ENCODE data around the gene RINL. TPM values are rescaled to one million over a fixed set of nuclear protein-coding genes. Genes with fewer than 3 reads are reported as not detected.
"Not testable (repeated sequence)": the region's sequence is repeated elsewhere in the genome, so short reads cannot be mapped to it uniquely, and the experiment has no call there.

Gene RINL
- total RNA-seq, 1 experiment from 2014 or later, result 0.87 TPM

- in situ Hi-C loops (cut with HindIII; ENCODE audit: low pct_unique_long_range_greater_than_20kb, low sequenced_read_pairs), result no loop called here
- DNase-seq (ENCODE audit: low read depth, low spot score), result no peak
These were observed 21.3 kb downstream of the RINL start for GRCh38 chr19:38856813-38857212.

- DNase-seq (ENCODE audit: low read depth, low spot score); in situ Hi-C loops (cut with HindIII; ENCODE audit: low pct_unique_long_range_greater_than_20kb, low sequenced_read_pairs): not testable (repeated sequence)
These were observed 22.3 kb downstream of the RINL start for GRCh38 chr19:38855751-38856150.

GRCh38 chr19:38854961-38855360, 23.1 kb downstream of the RINL start:
- in situ Hi-C loops (cut with HindIII; ENCODE audit: low pct_unique_long_range_greater_than_20kb, low sequenced_read_pairs); DNase-seq (ENCODE audit: low read depth, low spot score): not testable (repeated sequence)

- no peak for DNase-seq (ENCODE audit: low read depth, low spot score)
- in situ Hi-C loops (cut with HindIII; ENCODE audit: low pct_unique_long_range_greater_than_20kb, low sequenced_read_pairs), result no loop called here
These were observed 24.9 kb downstream of the RINL start for GRCh38 chr19:38853214-38853613.

GRCh38 chr19:38852231-38853044, 25.6 kb downstream of the RINL start:
- in situ Hi-C loops (cut with HindIII; ENCODE audit: low pct_unique_long_range_greater_than_20kb, low sequenced_read_pairs), result no loop called here
- DNase-seq (ENCODE audit: low read depth, low spot score), result peak; percentile 58

- in situ Hi-C loops (cut with HindIII; ENCODE audit: low pct_unique_long_range_greater_than_20kb, low sequenced_read_pairs), result no loop called here
- peak; percentile 89 for DNase-seq (ENCODE audit: low read depth, low spot score)
These were observed 26.3 kb downstream of the RINL start for GRCh38 chr19:38851622-38852230.

GRCh38 chr19:38850976-38851621, 27.0 kb downstream of the RINL start:
- DNase-seq (ENCODE audit: low read depth, low spot score), result no peak
- in situ Hi-C loops (cut with HindIII; ENCODE audit: low pct_unique_long_range_greater_than_20kb, low sequenced_read_pairs), result no loop called here

- in situ Hi-C loops (cut with HindIII; ENCODE audit: low pct_unique_long_range_greater_than_20kb, low sequenced_read_pairs), result no loop called here
- no peak for DNase-seq (ENCODE audit: low read depth, low spot score)
These were observed 27.6 kb downstream of the RINL start for GRCh38 chr19:38850436-38850975.

GRCh38 chr19:38849860-38850435, 28.1 kb downstream of the RINL start, which contains the start of gene HNRNPL:
TSS of gene HNRNPL (minus strand) at chr19:38849986. CDS start at chr19:38849966, 20 bp downstream.
- in situ Hi-C loops (cut with HindIII; ENCODE audit: low pct_unique_long_range_greater_than_20kb, low sequenced_read_pairs), result no loop called here
- peak; percentile 100 for DNase-seq (ENCODE audit: low read depth, low spot score)

GRCh38 chr19:38849147-38849859, 28.8 kb downstream of the RINL start:
- in situ Hi-C loops (cut with HindIII; ENCODE audit: low pct_unique_long_range_greater_than_20kb, low sequenced_read_pairs), result no loop called here
- peak; percentile 95 for DNase-seq (ENCODE audit: low read depth, low spot score)

GRCh38 chr19:38848299-38849146, 29.6 kb downstream of the RINL start:
- in situ Hi-C loops (cut with HindIII; ENCODE audit: low pct_unique_long_range_greater_than_20kb, low sequenced_read_pairs), result no loop called here
- DNase-seq (ENCODE audit: low read depth, low spot score), result no peak

- no peak for DNase-seq (ENCODE audit: low read depth, low spot score)
These were observed 32.0 kb downstream of the RINL start for GRCh38 chr19:38846097-38846496.

GRCh38 chr19:38845374-38846024, 32.6 kb downstream of the RINL start:
- no peak for DNase-seq (ENCODE audit: low read depth, low spot score)
- in situ Hi-C loops (cut with HindIII; ENCODE audit: low pct_unique_long_range_greater_than_20kb, low sequenced_read_pairs), result no loop called here

More at GRCh38 chr19:38846097-38846496, 32.0 kb downstream of the RINL start:
- in situ Hi-C loops (cut with HindIII; ENCODE audit: low pct_unique_long_range_greater_than_20kb, low sequenced_read_pairs), result no loop called here

- in situ Hi-C loops (cut with HindIII; ENCODE audit: low pct_unique_long_range_greater_than_20kb, low sequenced_read_pairs), result no loop called here
- no peak for DNase-seq (ENCODE audit: low read depth, low spot score)
These were observed 33.9 kb downstream of the RINL start for GRCh38 chr19:38844093-38844686.

- in situ Hi-C loops (cut with HindIII; ENCODE audit: low pct_unique_long_range_greater_than_20kb, low sequenced_read_pairs), result no loop called here
- no peak for DNase-seq (ENCODE audit: low read depth, low spot score)
These were observed 34.8 kb downstream of the RINL start for GRCh38 chr19:38843175-38843758.
